Left hindlimb (tissue), 1 donor: ENCODE results near the gene COPS6.
A peak's percentile ranks its signal among the peaks of the same experiment; 100 is the strongest.
"Not testable (repeated sequence)": the region's sequence is repeated elsewhere in the genome, so short reads cannot be mapped to it uniquely, and the experiment has no call there.

Source experiments
- DNase-seq: peaks from one replicate; pipeline ENCODE4 v3.0.0-alpha.2; 2018

The COPS6 gene

DNA sequence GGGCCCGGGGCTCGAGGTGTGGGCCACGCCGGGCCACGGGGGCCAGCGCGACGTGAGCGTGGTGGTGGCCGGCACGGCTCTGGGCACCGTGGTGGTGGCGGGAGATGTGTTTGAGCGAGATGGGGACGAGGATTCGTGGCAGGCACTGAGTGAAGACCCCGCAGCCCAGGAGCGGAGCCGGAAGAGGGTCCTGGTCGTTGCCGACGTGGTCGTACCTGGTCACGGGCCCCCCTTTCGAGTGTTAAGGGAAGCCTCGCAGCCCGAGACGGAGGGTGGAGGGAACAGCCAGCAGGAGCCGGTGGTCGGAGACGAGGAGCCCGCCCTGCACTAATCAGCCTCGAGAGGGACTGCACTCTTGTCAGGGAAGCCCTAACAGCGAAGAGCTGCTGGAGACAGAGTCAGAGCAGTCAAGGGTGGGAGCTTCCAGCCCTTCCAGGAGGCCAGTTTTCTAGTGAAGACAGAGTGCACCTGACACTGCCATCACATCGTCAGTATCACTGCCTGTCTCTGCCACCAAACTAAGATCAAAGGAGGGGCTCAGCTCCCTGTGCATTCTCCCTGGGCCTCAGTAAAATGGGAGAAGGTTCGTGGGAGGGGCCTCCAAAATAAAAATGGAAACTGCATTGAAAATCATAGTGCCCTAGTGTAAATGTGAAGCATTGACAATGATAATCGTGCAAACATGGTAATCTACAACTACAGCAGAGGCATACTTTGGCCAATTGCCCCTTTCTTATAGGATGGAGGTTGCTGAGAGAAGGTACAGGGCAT lies 39.3 kb downstream of the COPS6 start:
- DNase-seq, result peak; percentile 57

DNA sequence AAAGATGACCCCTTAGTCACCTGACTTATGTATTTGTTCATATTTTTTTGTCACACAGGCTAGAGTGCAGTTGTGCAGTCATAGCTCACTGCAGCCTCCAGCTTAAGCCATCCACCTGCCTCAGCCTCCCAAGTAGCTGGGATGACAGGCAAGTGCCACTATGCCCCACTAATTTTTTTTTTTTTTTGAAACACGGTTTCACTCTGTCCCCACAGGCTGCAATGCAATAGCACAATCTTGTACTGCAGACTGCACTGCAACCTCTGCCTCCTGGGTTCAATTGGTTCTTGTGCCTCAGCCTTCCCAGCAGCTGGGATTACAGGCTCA lies 39.8 kb downstream of the COPS6 start:
- no peak for DNase-seq

DNA sequence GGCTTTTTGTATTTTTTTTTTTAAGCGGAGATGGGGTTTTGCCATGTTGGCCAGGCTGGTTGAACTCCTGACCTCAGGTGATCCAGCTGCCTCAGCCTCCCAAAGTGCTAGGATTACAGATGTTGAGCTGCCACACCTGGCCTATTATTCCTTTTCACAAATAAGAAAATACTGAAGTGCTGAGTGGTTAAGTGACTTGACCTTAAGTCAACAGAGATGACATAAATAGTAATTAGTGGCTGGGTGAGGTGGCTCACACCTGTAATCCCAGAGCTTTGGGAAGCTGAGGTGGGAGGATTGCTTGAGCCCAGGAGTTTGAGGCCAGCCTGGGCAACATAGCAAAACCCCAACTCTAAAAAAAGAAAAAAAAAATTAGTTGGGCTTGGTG lies 41.4 kb downstream of the COPS6 start:
- not testable (repeated sequence) for DNase-seq

DNA sequence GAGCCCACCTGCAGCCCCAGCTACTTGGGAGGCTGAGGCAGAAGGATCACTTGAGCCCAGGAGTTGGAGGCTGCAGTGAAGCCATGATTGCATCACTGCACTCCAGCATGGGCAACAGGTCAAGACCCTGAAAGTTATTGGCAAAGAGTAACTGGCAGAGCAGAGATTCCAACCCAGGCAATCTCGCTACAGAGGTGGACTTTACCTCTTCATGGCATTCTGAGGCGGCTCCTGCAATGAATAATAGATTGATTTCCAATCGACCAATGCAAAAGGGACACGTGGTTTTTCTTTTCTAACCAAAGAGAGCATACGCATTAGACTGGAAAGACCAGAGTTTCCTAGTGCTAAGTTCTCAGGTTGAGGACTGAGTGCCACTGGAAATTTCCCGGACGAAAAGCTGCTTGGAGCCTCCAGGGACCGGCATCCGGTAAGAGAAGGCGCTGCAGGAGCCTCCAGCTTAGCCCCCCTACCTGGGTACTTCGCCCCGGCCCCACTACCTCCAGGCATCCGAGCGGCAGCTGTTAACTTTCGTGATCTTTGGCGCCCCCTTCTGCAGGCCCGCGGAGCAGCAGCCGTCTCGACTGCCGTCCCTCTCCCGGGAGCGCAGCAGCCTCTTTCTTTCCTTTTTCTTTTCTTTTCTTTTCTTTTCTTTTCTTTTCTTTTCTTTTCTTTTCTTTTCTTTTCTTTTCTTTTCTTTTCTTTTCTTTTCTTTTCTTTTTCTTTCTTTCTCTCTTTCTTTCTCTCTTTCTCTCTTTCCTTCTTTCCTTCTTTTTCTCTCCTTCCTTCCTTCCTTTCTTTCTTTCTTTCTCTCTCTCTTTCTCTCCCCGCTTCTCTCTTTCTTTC lies 42.1 kb downstream of the COPS6 start:
- peak; percentile 77 for DNase-seq

DNA sequence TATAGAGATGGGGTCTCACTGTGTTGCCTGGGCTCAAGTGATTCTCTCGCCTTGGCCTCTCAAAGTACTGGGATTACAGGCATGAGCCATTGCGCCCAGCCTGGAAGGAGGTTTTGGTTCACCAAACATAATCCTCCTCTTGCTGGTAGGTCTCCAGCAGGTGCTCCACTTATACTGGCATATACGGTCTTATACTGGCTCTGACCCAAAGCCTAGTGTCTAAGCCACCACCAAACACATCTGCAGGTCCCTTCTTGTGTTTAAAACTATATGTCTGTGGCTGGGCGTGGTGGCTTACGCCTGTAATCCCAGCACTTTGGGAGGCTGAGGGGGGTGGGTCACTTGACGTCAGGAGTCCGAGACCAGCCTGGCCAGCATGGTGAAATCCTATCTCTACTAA lies 43.4 kb downstream of the COPS6 start:
- no peak for DNase-seq

DNA sequence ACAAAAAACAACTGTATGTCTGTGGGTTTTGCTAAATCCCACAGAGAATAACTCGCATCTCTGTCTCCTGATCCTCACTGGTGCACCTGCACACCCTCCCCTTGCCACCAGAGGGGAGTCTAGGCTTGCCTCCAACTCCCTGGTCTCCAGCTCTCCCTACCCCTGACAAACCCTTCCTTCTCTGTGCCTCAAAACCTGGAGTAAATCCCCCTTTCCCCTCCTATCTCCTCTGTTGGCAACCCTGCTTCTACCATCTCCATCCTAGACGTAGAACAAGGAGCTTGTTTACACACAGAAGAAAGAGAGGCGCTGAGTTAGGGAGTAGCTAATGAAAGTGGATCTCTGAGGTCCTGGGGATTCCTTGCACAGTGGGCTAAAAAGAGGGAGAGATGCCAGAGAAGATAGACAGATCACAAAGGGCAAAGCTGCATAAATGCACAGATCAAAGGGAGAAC lies 44.0 kb downstream of the COPS6 start:
- peak; percentile 59 for DNase-seq

DNA sequence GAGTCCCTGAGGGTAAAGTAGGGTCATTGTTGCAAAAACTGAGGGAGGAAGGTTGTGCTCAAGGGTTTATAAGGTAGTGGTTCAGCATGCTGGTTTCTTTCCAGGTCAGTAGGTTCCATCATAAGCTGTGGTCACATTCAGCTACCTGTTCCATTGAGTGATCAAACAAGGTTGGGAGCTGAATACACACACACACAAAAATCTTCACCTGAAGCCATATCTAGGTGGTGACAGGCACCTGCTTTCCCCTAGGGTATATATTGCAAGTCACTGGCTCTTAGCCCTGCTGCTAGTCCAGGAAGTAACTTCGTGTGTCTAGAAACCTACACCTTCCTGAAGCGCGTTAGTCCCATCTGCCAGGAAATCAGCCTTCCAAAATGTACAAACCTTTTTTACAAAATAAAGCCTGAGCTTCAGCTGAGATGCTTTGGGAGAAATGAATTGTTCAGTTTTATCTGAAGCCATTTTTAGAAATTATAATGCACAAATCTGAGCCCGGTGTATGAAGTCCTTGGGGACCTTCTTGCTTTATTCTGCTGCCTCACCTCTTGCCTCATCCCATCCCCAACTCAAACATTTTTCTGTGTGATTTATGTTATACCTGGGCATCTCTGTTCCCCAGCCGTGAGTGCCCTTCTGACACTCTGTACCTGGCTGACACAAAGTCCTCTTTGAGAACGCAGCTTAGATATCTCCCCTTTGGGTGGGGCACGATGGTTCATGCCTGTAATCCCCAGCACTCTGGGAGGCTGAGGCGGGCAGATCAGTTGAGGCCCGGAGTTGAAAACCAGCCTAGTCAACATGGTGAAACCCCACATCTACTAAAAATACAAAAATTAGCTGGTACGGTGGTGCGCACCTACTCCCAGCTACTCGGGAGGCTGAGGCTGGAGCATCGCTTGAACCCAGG lies 49.3 kb downstream of the COPS6 start:
- DNase-seq, result no peak

DNA sequence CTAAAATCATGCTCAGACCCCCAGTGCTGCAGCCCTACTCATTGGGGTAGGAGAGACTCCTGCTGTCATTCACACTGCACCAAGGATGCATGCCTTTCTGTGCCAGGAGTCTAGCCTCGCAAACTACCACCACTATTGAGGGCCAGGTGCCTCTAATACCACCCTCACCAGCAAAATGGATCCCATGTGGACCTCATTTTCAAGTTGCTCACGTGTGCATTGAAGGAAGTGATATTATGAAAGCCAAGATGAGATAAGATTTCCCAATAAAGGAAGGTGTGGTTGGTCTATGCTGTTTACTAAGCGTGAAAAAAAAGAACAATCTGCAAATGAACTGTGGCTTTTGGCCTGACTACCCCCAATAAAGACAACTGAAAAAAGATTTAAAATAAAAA lies 52.8 kb downstream of the COPS6 start:
- DNase-seq, result peak; percentile 11
